Measurements from ENCODE around the gene CEP250.

GRCh38 chr20:35562541-35563110, 107.2 kb downstream of the CEP250 start:
- TF ChIP-seq CTCF (conservative IDR thresholded peaks at IDR 0.05; ENCODE audit: low read depth, low read length) (no peak), EZH2 (IDR thresholded peaks at IDR 0.05; ENCODE audit: borderline replicate concordance, low read depth, low read length, poor library complexity, severe bottlenecking) (no peak)

Measured in A673 (cell line).